ENCODE results near the gene TRA2B. TPM values are rescaled to one million over a fixed set of nuclear protein-coding genes. Genes with fewer than 3 reads are reported as not detected.
A peak's percentile ranks its signal among the peaks of the same experiment; 100 is the strongest.

The TRA2B gene
- total RNA-seq, 4 donors from 2014 or later = 87.1 to 181 (median 129) TPM

DNA sequence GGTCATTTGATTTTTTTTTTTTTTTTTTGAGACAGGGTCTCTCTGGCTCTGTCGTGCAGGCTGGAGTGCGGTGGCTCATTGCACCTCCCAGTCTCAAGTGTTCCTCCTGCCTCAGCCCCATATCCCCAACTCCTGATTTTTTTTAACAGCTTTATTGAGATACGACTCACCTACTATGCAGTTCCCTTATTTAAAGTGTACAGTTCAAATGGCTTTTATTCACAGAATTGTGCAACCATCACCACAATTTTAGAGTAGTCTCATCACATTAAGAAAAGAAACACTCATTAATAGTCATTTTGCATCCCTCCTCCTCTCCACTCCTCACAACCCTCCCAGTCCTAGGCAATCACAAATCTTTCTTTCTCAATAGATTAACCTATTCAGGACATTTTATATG is 1.9 kb upstream of the TRA2B start:
- TF ChIP-seq EP300 (IDR thresholded peaks at IDR 0.05) = no peak
- TF ChIP-seq POLR2A (IDR thresholded peaks at IDR 0.05) = no peak
- no peak for TF ChIP-seq POLR2AphosphoS5 (IDR thresholded peaks at IDR 0.05)
- TF ChIP-seq, protein P1, sequence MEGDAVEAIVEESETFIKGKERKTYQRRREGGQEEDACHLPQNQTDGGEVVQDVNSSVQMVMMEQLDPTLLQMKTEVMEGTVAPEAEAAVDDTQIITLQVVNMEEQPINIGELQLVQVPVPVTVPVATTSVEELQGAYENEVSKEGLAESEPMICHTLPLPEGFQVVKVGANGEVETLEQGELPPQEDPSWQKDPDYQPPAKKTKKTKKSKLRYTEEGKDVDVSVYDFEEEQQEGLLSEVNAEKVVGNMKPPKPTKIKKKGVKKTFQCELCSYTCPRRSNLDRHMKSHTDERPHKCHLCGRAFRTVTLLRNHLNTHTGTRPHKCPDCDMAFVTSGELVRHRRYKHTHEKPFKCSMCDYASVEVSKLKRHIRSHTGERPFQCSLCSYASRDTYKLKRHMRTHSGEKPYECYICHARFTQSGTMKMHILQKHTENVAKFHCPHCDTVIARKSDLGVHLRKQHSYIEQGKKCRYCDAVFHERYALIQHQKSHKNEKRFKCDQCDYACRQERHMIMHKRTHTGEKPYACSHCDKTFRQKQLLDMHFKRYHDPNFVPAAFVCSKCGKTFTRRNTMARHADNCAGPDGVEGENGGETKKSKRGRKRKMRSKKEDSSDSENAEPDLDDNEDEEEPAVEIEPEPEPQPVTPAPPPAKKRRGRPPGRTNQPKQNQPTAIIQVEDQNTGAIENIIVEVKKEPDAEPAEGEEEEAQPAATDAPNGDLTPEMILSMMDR (IDR thresholded peaks at IDR 0.05) = no peak
- Histone ChIP-seq H3K36me3 (no peaks in the 10 kb centered on the region), H3K27me3 (no peaks in the 10 kb centered on the region), H3K27ac (no peak overlapping the region), H3K4me3 (no peak overlapping the region), H3K4me1 (peaks cover 0 to 26% (median 6%) of the 10 kb centered on the region in 3 donors), H3K9me3 (no peaks in the 10 kb centered on the region)
- no peak for ATAC-seq
- WGBS, 2 donors (ENCODE audit: low coverage in 1 of 2) = 76 to 81% methylated on average over 2 to 3 of the region's 3 CpGs

DNA sequence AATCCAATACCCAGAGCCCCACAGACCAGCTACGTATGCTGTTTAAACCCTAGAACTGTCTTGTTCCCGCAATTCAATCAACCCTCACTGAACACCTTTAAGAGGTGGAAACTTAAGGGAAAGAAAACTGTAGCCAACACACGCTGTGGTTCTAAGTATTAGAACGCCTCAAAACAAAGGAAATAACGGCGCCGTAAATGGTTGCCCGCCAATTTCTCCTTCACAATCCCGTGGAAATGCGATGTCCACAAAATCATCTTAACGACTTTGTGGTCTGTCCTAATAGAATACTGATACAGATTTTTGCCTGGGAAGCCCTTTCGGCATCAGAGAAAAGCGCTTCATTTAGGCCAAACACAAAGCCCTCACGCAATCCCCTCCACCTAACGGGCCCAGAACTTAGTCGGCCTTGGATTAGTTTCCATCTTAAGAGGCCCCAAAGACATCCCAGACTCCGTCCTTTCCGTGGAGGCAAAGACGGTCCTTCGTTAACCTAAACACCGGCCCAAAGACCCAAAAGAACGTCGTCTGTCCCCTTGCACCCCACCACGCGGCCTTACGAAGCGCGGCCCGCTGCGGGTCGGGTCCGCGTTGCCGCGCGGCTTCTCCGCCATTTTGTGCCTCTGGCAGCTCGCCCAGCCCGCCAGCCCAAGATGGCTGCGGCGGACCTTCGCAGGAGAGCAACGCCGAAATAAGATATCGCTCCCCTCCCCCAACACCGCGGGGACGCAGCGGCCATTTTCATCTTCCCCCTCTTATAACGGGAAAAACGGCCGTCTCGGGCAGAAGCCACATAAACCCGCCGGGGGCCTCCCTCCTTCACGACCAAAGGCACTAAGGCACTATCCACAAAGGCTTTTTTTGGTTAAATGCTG is 763 bp downstream of the TRA2B start:
- H3K36me3 ChIP-seq = no peaks in the 10 kb centered on the region
- H3K27ac ChIP-seq = peak overlapping the region; percentile 99 to 100 (median 100)
- 0 to 1% methylated on average over 14 to 16 of the region's 56 CpGs for WGBS, 2 donors (ENCODE audit: low coverage in 1 of 2)
- peaks cover 9 to 42% (median 19%) of the 10 kb centered on the region in 3 donors for H3K4me1 ChIP-seq
- H3K4me3 ChIP-seq = peak overlapping the region; percentile 95 to 99
- H3K27me3 ChIP-seq = no peaks in the 10 kb centered on the region
- TF ChIP-seq EP300 (IDR thresholded peaks at IDR 0.05) (no peak), POLR2AphosphoS5 (IDR thresholded peaks at IDR 0.05) (peak; percentile 68), POLR2A (IDR thresholded peaks at IDR 0.05) (no peak)
- TF ChIP-seq, protein P1 (IDR thresholded peaks at IDR 0.05) = no peak
- H3K9me3 ChIP-seq = no peaks in the 10 kb centered on the region
- ATAC-seq = peak; percentile 80

DNA sequence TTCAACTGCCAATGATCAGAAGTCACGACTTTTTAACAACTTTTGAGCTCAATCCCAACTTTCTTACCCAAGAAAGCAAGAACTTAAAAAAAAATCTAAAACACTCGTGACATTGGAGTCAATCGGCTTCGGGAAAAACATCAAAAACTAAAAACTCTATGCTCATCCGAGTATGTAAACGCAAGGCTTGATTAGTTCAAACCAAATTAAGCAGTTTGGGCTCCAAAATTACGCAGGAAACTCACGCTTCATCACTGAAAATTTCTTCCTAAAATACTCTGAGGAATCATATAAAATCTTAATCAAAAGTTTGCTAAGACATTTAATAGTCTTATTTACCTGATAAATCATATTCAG is 1.6 kb downstream of the TRA2B start:
- 1 to 2% methylated on average over 8 of the region's 8 CpGs for WGBS, 2 donors (ENCODE audit: low coverage in 1 of 2)
- peak overlapping the region; percentile 95 to 99 for H3K4me3 ChIP-seq
- H3K27me3 ChIP-seq = no peaks in the 10 kb centered on the region
- H3K4me1 ChIP-seq = peaks cover 11 to 50% (median 20%) of the 10 kb centered on the region in 3 donors
- H3K9me3 ChIP-seq = no peaks in the 10 kb centered on the region
- no peak for TF ChIP-seq EP300 (IDR thresholded peaks at IDR 0.05)
- TF ChIP-seq, protein P1 (IDR thresholded peaks at IDR 0.05) = no peak
- TF ChIP-seq POLR2A (IDR thresholded peaks at IDR 0.05) = no peak
- TF ChIP-seq POLR2AphosphoS5 (IDR thresholded peaks at IDR 0.05) = no peak
- no peak for ATAC-seq
- no peaks in the 10 kb centered on the region for H3K36me3 ChIP-seq
- H3K27ac ChIP-seq = peak overlapping the region; percentile 99 to 100 (median 100)

DNA sequence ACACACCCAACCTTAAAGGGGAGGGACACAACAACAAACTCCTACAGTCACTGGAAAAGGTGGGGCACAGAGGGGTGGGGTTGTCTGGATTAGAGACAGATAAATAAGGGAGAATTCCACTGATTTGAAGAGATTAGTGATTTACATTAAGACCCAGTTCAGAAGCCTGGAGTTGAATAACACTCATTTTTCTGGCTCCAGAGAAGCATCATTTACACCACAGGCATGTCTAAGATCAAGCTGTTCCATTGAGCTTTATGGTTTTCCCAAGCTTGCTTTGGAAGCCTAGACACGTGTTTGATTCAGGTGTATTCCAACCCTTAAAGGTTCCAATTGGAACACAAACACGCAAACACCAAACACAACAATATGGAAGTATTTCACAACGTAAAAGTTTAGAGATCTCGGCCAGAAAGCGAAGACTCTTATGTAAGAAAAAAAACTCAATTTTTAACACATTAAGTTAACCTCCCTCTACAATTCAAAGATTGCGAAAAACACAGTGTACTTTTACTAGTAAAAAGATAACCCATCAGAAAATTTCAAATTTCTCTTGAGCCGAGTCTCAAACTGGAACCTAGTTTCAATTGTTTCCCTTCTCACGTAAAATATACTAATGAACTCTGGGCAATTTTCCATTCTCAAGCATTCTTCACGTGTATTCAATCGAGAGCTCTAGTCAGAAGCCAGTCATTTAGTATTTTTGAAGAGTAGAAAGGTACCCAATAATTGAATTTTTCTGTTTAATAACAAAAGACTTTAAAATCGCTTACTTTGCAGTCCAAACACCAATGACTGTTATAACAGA is 2.1 kb downstream of the TRA2B start:
- WGBS, 2 donors (ENCODE audit: low coverage in 1 of 2) = 2 to 6% methylated on average over 11 of the region's 11 CpGs
- TF ChIP-seq POLR2AphosphoS5 (IDR thresholded peaks at IDR 0.05) (no peak), EP300 (IDR thresholded peaks at IDR 0.05) (no peak), POLR2A (IDR thresholded peaks at IDR 0.05) (no peak)
- TF ChIP-seq, protein P1 (IDR thresholded peaks at IDR 0.05) = no peak
- Histone ChIP-seq H3K4me3 (peak overlapping the region; percentile 95 to 99), H3K27me3 (no peaks in the 10 kb centered on the region), H3K9me3 (no peaks in the 10 kb centered on the region), H3K4me1 (peaks cover 17 to 56% (median 26%) of the 10 kb centered on the region in 3 donors), H3K36me3 (no peaks in the 10 kb centered on the region), H3K27ac (peak overlapping the region; percentile 99 to 100 (median 100))
- ATAC-seq = no peak

Measured in gastroesophageal sphincter (tissue), 4 donors.